Endothelial cell of umbilical vein (primary cell): ENCODE measurements around the gene SCAMP2. TPM values are rescaled to one million over a fixed set of nuclear protein-coding genes. Genes with fewer than 3 reads are reported as not detected.
"Not testable (repeated sequence)": the region's sequence is repeated elsewhere in the genome, so short reads cannot be mapped to it uniquely, and the experiment has no call there.

Experiments used
- BruUV-seq: library from RNA; stranded (reverse); fragments of 400-500 nt; replicated peaks from 2 replicates; lab custom pipeline; 2021; lab: Mats Ljungman, UMichigan
- CTCF ChIA-PET: fragments of 300-600, 350-600 bp; sonication (Branson Sonifier 250); formaldehyde crosslinking; loops from one replicate; lab custom pipeline; 2021; ENCODE audit warnings: antibody characterized with exemption, inconsistent platforms; lab: Charles Lee
- POLR2A ChIA-PET: fragments of 300-600, 350-600 bp; sonication (Branson Sonifier 250); formaldehyde crosslinking; loops from one replicate; lab custom pipeline; 2021; ENCODE audit warnings: antibody characterized with exemption, inconsistent platforms; lab: Charles Lee
- DNase-seq: peaks from one replicate; pipeline ENCODE4 v3.0.0-alpha.2; 2011; ENCODE audit warnings: low read depth, low spot score
- FAIRE-seq: peaks from 2 replicates; lab custom pipeline; 2011; peaks lifted over from hg19 to GRCh38; lab: Jason Lieb, UNC
- H2AFZ ChIP-seq: 2 replicates; pipeline ENCODE4 v1.6.0; 2012; ENCODE audit warnings: low read depth, low read length, control low read depth, inconsistent platforms
- H3K27ac ChIP-seq: 2 replicates; pipeline ENCODE4 v1.5.1; 2011; ENCODE audit warnings: low read depth, mild to moderate bottlenecking, control low read depth, low read length, moderate library complexity; ENCODE audit not compliant: insufficient read depth
- H3K27me3 ChIP-seq, 2 experiments: 2 replicates each; pipeline versions ENCODE4 v1.6.0 to v1.6.1; 2011; ENCODE audit warnings: low read length in 2 of 2, mixed read lengths in 1 of 2; ENCODE audit not compliant: control insufficient read depth in 2 of 2, insufficient read depth in 2 of 2
- H3K36me3 ChIP-seq, 2 experiments: 2 replicates in 1 of 2; 3 replicates in 1 of 2; pipeline ENCODE4 v1.5.1; 2011; ENCODE audit warnings: low read length in 2 of 2, mild to moderate bottlenecking in 1 of 2, moderate library complexity in 1 of 2; ENCODE audit not compliant: control insufficient read depth in 2 of 2, insufficient read depth in 2 of 2; ENCODE audit errors: extremely low read depth in 1 of 2
- H3K4me1 ChIP-seq: 3 replicates; pipeline ENCODE4 v1.5.1; 2011; ENCODE audit warnings: mild to moderate bottlenecking, low read length; ENCODE audit not compliant: control insufficient read depth, insufficient read depth; ENCODE audit errors: extremely low read depth
- H3K4me2 ChIP-seq: 2 replicates; pipeline ENCODE4 v1.6.1; 2011; ENCODE audit warnings: low read length, control low read depth, mixed read lengths; ENCODE audit not compliant: insufficient read depth
- H3K4me3 ChIP-seq, 3 experiments: fragments of 200-600 bp in 1 of 3; sonication (generic), shearing (Covaris generic) in 1 of 3; replicated peaks in 1 of 3; 2 replicates each; pipeline ENCODE4 v1.5.1; 2011 to 2016; ENCODE audit warnings: control low read depth in 3 of 3, low read length in 3 of 3, mild to moderate bottlenecking in 2 of 3, inconsistent platforms in 1 of 3, low read depth in 1 of 3, moderate library complexity in 1 of 3; ENCODE audit not compliant: insufficient read depth in 1 of 3
- H3K79me2 ChIP-seq: 2 replicates; pipeline ENCODE4 v1.6.0; 2012; ENCODE audit warnings: low read length, inconsistent platforms; ENCODE audit not compliant: control insufficient read depth, insufficient read depth
- H3K9ac ChIP-seq: replicated peaks from 2 replicates; pipeline ENCODE3; 2011; ENCODE audit warnings: low read length, control low read depth; ENCODE audit not compliant: insufficient read depth; ENCODE audit errors: extremely low read depth
- H3K9me1 ChIP-seq: replicated peaks from 3 replicates; pipeline ENCODE4 v1.6.0; 2011; ENCODE audit warnings: mild to moderate bottlenecking, low read length; ENCODE audit not compliant: control insufficient read depth, insufficient read depth; ENCODE audit errors: extremely low read depth
- H3K9me3 ChIP-seq: replicated peaks from 2 replicates; pipeline ENCODE4 v1.5.1; 2012; ENCODE audit warnings: low read length, inconsistent platforms; ENCODE audit not compliant: control insufficient read depth, insufficient read depth
- H4K20me1 ChIP-seq: replicated peaks from 2 replicates; pipeline ENCODE3; 2011; ENCODE audit warnings: mild to moderate bottlenecking, low read length; ENCODE audit not compliant: control insufficient read depth, insufficient read depth; ENCODE audit errors: extremely low read depth
- CTCF ChIP-seq, 2 donors: IDR thresholded peaks; 1 replicate in 1 of 2; 2 replicates in 1 of 2; pipeline ENCODE4 v1.5.1; 2011; ENCODE audit warnings: low read length in 2 of 2, mild to moderate bottlenecking in 2 of 2, moderate library complexity in 2 of 2, control low read depth in 1 of 2, inconsistent platforms in 1 of 2, low read depth in 1 of 2; ENCODE audit not compliant: insufficient read depth in 1 of 2; ENCODE audit errors: extremely low read depth in 1 of 2
- EZH2 ChIP-seq: IDR thresholded peaks from 2 replicates; pipeline ENCODE4 v1.6.1; 2012; ENCODE audit warnings: borderline replicate concordance, low read depth, mild to moderate bottlenecking, moderate library complexity, low read length, inconsistent platforms; ENCODE audit not compliant: severe bottlenecking
- FOS ChIP-seq: IDR thresholded peaks from 2 replicates; pipeline ENCODE4 v1.6.1; 2011; ENCODE audit warnings: mild to moderate bottlenecking, low read length, moderate library complexity, borderline replicate concordance; ENCODE audit not compliant: insufficient read depth
- GATA2 ChIP-seq: IDR thresholded peaks from 2 replicates; pipeline ENCODE4 v1.7.0; 2011; ENCODE audit warnings: low read depth, mild to moderate bottlenecking, moderate library complexity, mixed read lengths, low read length; ENCODE audit not compliant: insufficient read length, insufficient read depth
- JUN ChIP-seq: IDR thresholded peaks from 2 replicates; pipeline ENCODE4 v1.6.1; 2011; ENCODE audit warnings: borderline replicate concordance, low read depth; ENCODE audit not compliant: insufficient read length, insufficient read depth
- MAX ChIP-seq: IDR thresholded peaks from 2 replicates; pipeline ENCODE4 v1.6.1; 2011; ENCODE audit not compliant: insufficient read depth, insufficient read length
- MYC ChIP-seq: IDR thresholded peaks from one replicate; pipeline ENCODE4 v1.6.1; 2011; ENCODE audit warnings: mild to moderate bottlenecking, low read depth, low read length
- POLR2A ChIP-seq: IDR thresholded peaks from 2 replicates; pipeline ENCODE4 v1.6.1; 2012; ENCODE audit warnings: low read depth, mild to moderate bottlenecking, control low read depth, low read length
- POLR2AphosphoS5 ChIP-seq: IDR thresholded peaks from 2 replicates; pipeline ENCODE4 v1.6.1; 2012; ENCODE audit warnings: low read depth, mild to moderate bottlenecking, control low read depth, low read length, moderate library complexity; ENCODE audit not compliant: insufficient read depth
- dilution Hi-C: fragments of 300-500 bp; cut with MboI; formaldehyde crosslinking; loops from one replicate; pipeline ENCODE4 v1.15.0; 2019; ENCODE audit warnings: low sequenced_read_pairs; ENCODE audit not compliant: extremely low pct_ligation_motif_present
- intact Hi-C: fragments of 100-400 bp; cut with micrococcal nuclease; formaldehyde crosslinking; loops from one replicate; pipeline ENCODE4 v1.10.0; 2022
- polyA plus RNA-seq, 4 experiments: library from polyadenylated mRNA; depleted of rRNA in 3 of 4; stranded (reverse) in 3 of 4; unstranded in 1 of 4; fragments of >200 nt; gene quantifications; 2 replicates each; pipeline versions ENCODE4 v1.2.1 to v1.2.3, GENCODE V29; 2011 to 2012; ENCODE audit warnings: missing spikeins in 1 of 4
- total RNA-seq: library from RNA; stranded (reverse); gene quantifications from 2 replicates; pipeline ENCODE4 v1.2.3, GENCODE V29; 2021

Gene SCAMP2
- total and polyA plus RNA-seq, 2 donors (not counting 3 experiments of a cell fraction or from before 2014, with no cell fraction given) = 67.3 to 256 TPM

GRCh38 chr15:74917676-74918075 is 44.5 kb upstream of the SCAMP2 start:
- Histone ChIP-seq H4K20me1 (no peaks in the 10 kb centered on the region), H3K27ac (no peak overlapping the region), H3K4me2 (no peak overlapping the region), H3K79me2 (no peaks in the 10 kb centered on the region), H3K9ac (no peak overlapping the region), H3K4me3 (no peak overlapping the region), H2AFZ (no peak overlapping the region), H3K4me1 (peaks cover 3% of the 10 kb centered on the region), H3K27me3 (no peaks in the 10 kb centered on the region), H3K9me1 (no peaks in the 10 kb centered on the region), H3K36me3 (peaks cover 8 to 16% of the 10 kb centered on the region in 2 experiments), H3K9me3 (no peaks in the 10 kb centered on the region)
- intact Hi-C loops (no loop called here), dilution Hi-C loops (no loop called here)
- DNase-seq (no peak), FAIRE-seq (peak; percentile 44)
- POLR2A ChIA-PET = interaction anchor here (0.7 kb wide), 1 partner anchor 567 kb away, joined by 4 read pairs; no protein-coding TSS in a partner anchor
- CTCF ChIA-PET = interaction anchor here (1.3 kb wide), 3 partner anchors 11 to 16 kb away, joined by 3 to 7 read pairs (median 5); partner anchors contain the start of gene FAM219B
- no TSS peak for BruUV-seq
- TF ChIP-seq CTCF (IDR thresholded peaks at IDR 0.05; ENCODE audit: extremely low read depth in 1 of 2, insufficient read depth in 1 of 2, low read depth in 1 of 2, low read length in 2 of 2) (no peak), MYC (no peak), POLR2A (no peak), FOS (no peak), POLR2AphosphoS5 (no peak), GATA2 (no peak), MAX (no peak), EZH2 (no peak), JUN (no peak)

DNA sequence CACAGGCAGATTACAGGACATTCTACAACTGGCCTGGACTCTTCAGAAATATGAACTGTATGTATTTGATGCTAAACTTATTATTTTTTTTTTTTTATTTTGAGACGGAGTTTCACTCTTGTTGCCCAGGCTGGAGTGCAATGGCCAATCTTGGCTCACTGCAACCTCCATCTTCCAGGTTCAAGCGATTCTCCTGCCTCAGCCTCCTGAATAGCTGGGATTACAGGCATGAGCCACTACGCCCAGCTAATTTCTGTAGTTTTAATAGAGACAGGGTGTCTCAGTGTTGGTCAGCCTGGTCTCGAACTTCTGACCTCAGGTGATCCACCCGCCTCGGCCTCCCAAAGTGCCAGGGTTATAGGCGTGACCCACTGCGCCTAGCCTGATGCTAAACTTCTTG is 40.6 kb upstream of the SCAMP2 start:
- DNase-seq, intact Hi-C loops, H3K9me3 ChIP-seq, H3K9me1 ChIP-seq, H3K4me1 ChIP-seq, H2AFZ ChIP-seq, H3K27ac ChIP-seq, H3K9ac ChIP-seq, H3K4me3 ChIP-seq, FAIRE-seq, H4K20me1 ChIP-seq, H3K79me2 ChIP-seq, H3K27me3 ChIP-seq, H3K4me2 ChIP-seq, dilution Hi-C loops, POLR2A ChIA-PET, BruUV-seq, H3K36me3 ChIP-seq: not testable (repeated sequence)
- CTCF ChIA-PET = interaction anchor here (6.9 kb wide), 1 partner anchor 13 kb away, joined by 35 read pairs; no protein-coding TSS in a partner anchor
